H1 (cell line): ENCODE data around the gene PLCB4.

ENCODE experiments used
- POLR2A ChIP-seq, 2 experiments: IDR thresholded peaks; 1 replicate in 1 of 2; 2 replicates in 1 of 2; pipeline ENCODE4 v1.6.1; 2011; ENCODE audit warnings: low read depth in 2 of 2, low read length in 2 of 2, mild to moderate bottlenecking in 2 of 2; ENCODE audit errors: control extremely low read depth in 1 of 2
- SIX5 ChIP-seq: IDR thresholded peaks from 2 replicates; pipeline ENCODE4 v1.6.1; 2011; ENCODE audit warnings: mild to moderate bottlenecking, low read depth, low read length
- YY1 ChIP-seq: IDR thresholded peaks from 2 replicates; pipeline ENCODE4 v1.6.1; 2011; ENCODE audit warnings: low read depth, mild to moderate bottlenecking, low read length
- TF ChIP-seq, protein P1 (sequence below): IDR thresholded peaks from 2 replicates; pipeline ENCODE4 v1.6.1; 2012; ENCODE audit warnings: inconsistent platforms

DNA sequence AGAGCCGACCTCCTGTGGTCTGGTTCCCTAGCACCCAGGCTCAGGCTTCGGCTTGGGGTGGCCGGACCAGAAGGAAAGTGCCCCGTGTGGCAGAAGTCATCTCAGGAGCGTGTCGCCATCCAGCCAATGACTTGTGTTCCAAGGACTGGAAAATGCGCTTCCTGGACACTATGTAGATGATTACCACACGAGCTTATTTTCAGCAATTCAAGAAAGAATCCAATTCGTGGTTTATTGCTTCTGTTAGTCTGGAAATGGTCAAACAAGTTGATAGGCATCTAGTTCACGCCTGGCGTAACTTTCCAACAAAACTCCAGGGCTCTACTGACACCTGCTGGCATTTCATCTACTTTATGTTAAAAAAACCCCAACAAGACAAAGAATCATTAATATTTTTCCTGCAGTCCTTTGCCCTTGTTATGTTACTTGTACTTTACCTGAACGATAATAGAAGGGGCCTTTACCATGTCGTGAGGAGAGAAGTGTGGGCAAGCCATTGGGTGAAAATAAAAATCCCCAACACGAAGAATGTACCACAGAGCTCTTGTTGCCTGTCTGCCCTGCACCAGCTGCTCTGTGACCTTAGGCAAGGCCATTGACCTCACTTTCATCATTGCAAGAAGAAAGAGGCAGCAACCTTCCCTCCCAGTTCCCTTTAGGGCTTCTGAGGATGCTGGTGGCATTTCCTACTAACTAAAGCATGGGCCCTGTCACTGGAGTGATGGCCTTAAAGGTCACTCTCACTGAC lies 290.8 kb downstream of the PLCB4 start:
- no peak for TF ChIP-seq YY1
- no peak for TF ChIP-seq SIX5
- TF ChIP-seq POLR2A (IDR thresholded peaks at IDR 0.05; ENCODE audit: control extremely low read depth in 1 of 2, low read depth in 2 of 2, low read length in 2 of 2), result no peak
- TF ChIP-seq, protein P1, sequence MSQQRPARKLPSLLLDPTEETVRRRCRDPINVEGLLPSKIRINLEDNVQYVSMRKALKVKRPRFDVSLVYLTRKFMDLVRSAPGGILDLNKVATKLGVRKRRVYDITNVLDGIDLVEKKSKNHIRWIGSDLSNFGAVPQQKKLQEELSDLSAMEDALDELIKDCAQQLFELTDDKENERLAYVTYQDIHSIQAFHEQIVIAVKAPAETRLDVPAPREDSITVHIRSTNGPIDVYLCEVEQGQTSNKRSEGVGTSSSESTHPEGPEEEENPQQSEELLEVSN, result no peak
